ENCODE measurements around the gene WDFY2.
"Not testable (repeated sequence)": the region's sequence is repeated elsewhere in the genome, so short reads cannot be mapped to it uniquely, and the experiment has no call there.

DNA sequence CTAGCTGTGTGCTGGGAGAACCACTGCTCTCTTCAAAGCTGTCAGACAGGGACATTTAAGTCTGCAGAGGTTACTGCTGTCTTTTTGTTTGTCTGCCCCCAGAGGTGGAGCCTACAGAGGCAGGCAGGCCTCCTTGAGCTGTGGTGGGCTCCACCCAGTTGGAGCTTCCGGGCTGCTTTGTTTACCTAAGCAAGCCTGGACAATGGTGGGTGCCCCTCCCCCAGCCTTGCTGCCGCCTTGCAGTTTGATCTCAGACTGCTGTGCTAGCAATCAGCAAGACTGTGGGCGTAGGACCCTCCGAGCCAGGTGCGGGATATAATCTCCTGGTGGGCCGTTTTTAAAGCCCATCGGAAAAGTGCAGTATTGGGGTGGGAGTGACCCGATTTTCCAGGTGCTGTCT lies 111.4 kb downstream of the WDFY2 start:
- not testable (repeated sequence) for TF ChIP-seq CTCF (conservative IDR thresholded peaks at IDR 0.05; ENCODE audit: low read depth, low read length); EZH2phosphoT487 (IDR thresholded peaks at IDR 0.05; ENCODE audit: borderline replicate concordance, low read length); EZH2 (IDR thresholded peaks at IDR 0.05; ENCODE audit: low read length, unreplicated experiment)

Data from PC-3 (cell line).